GM23338 (cell line): ENCODE results near the gene SYNPO. TPM values are rescaled to one million over a fixed set of nuclear protein-coding genes. Genes with fewer than 3 reads are reported as not detected.

Experiments
- ATAC-seq: fragments of 200-7000 bp; cut with Tn5 transposase; 3 replicates; pipeline ENCODE4 v1.9.1; 2020
- DNase-seq: peaks from one replicate; pipeline ENCODE4 v3.0.0-alpha.2; 2015; ENCODE audit warnings: low spot score
- H2AFZ ChIP-seq: fragments of 200-600 bp; sonication (generic); 2 replicates; pipeline ENCODE4 v1.8.0; 2016; ENCODE audit warnings: antibody characterized with exemption, mild to moderate bottlenecking, moderate library complexity
- H3F3A ChIP-seq: fragments of 200-600 bp; sonication (generic); replicated peaks from 2 replicates; pipeline ENCODE4 v1.8.0; 2017; ENCODE audit warnings: antibody characterized with exemption, mixed run types, low read depth
- H3K27ac ChIP-seq: fragments of 200-600 bp; sonication (generic); 2 replicates; pipeline ENCODE4 v1.6.1; 2016; ENCODE audit warnings: low read depth
- H3K27me3 ChIP-seq: fragments of 200-600 bp; sonication (generic); 2 replicates; pipeline ENCODE4 v1.8.0; 2016; ENCODE audit warnings: mild to moderate bottlenecking, mixed run types, moderate library complexity; ENCODE audit not compliant: insufficient read depth
- H3K36me3 ChIP-seq: fragments of 200-600 bp; sonication (generic); 2 replicates; pipeline ENCODE4 v1.8.0; 2016; ENCODE audit warnings: mild to moderate bottlenecking; ENCODE audit not compliant: insufficient read depth
- H3K4me1 ChIP-seq: fragments of 200-600 bp; sonication (generic); 2 replicates; pipeline ENCODE4 v1.8.0; 2016; ENCODE audit warnings: mild to moderate bottlenecking, moderate library complexity; ENCODE audit not compliant: insufficient read depth
- H3K4me2 ChIP-seq: fragments of 200-600 bp; sonication (generic); 2 replicates; pipeline ENCODE4 v1.7.1; 2017; ENCODE audit warnings: mixed run types
- H3K4me3 ChIP-seq: fragments of 200-600 bp; sonication (generic); 2 replicates; pipeline ENCODE4 v1.6.1; 2016; ENCODE audit warnings: mixed run types
- H3K79me2 ChIP-seq: fragments of 200-600 bp; sonication (generic); replicated peaks from 2 replicates; pipeline ENCODE4 v1.8.0; 2017; ENCODE audit warnings: mild to moderate bottlenecking; ENCODE audit not compliant: insufficient read depth
- H3K9me2 ChIP-seq: fragments of 200-600 bp; sonication (generic); 2 replicates; pipeline ENCODE4 v1.8.0; 2017; ENCODE audit not compliant: insufficient read depth
- H4K20me1 ChIP-seq: fragments of 200-600 bp; sonication (generic); replicated peaks from 2 replicates; pipeline ENCODE4 v1.8.0; 2017; ENCODE audit warnings: mild to moderate bottlenecking; ENCODE audit not compliant: insufficient read depth
- H3K27ac Mint-ChIP-seq: 2 replicates; pipeline ENCODE4 v1.8.0; 2020; ENCODE audit warnings: inconsistent platforms, mild to moderate bottlenecking, moderate library complexity, mixed read lengths
- H3K27me3 Mint-ChIP-seq: 3 replicates; pipeline ENCODE4 v1.8.0; 2022; ENCODE audit warnings: low read depth, mild to moderate bottlenecking, moderate library complexity, mixed read lengths, inconsistent platforms; ENCODE audit not compliant: insufficient read depth, poor library complexity
- H3K36me3 Mint-ChIP-seq: 3 replicates; pipeline ENCODE4 v1.8.0; 2021; ENCODE audit warnings: low read depth, mild to moderate bottlenecking, inconsistent platforms, moderate library complexity, mixed read lengths
- H3K4me1 Mint-ChIP-seq: 3 replicates; pipeline ENCODE4 v1.8.0; 2020; ENCODE audit warnings: mild to moderate bottlenecking, inconsistent platforms, mixed read lengths
- H3K4me3 Mint-ChIP-seq: 3 replicates; pipeline ENCODE4 v1.8.0; 2021; ENCODE audit warnings: moderate library complexity, mild to moderate bottlenecking, inconsistent platforms, mixed read lengths
- H3K9me3 Mint-ChIP-seq: 3 replicates; pipeline ENCODE4 v1.8.0; 2020; ENCODE audit warnings: moderate library complexity, mild to moderate bottlenecking, inconsistent platforms, mixed read lengths
- CREB1 ChIP-seq: fragments of 250-450 bp; sonication (Bioruptor Pico); IDR thresholded peaks from 2 replicates; pipeline ENCODE4 v1.5.0; 2020; ENCODE audit warnings: low read depth, mild to moderate bottlenecking, moderate library complexity
- CTCF ChIP-seq, 2 experiments: fragments of 200-600 bp in 1 of 2; sonication (generic) in 1 of 2; conservative IDR thresholded peaks; 2 replicates each; pipeline versions ENCODE4 v1.5.1 to v1.6.1; 2016 to 2017; ENCODE audit warnings: antibody characterized with exemption in 2 of 2, low read depth in 2 of 2, mild to moderate bottlenecking in 2 of 2, moderate library complexity in 1 of 2
- ETS1 ChIP-seq: IDR thresholded peaks from 2 replicates; pipeline ENCODE4 v1.6.1; 2016; ENCODE audit warnings: antibody characterized with exemption
- EZH2 ChIP-seq: fragments of 200-600 bp; sonication (generic); IDR thresholded peaks from one replicate; pipeline ENCODE4 v1.8.0; 2017; ENCODE audit warnings: antibody characterized with exemption, mild to moderate bottlenecking, low read depth; ENCODE audit not compliant: unreplicated experiment
- EZH2phosphoT487 ChIP-seq: fragments of 200-600 bp; sonication (generic); IDR thresholded peaks from one replicate; pipeline ENCODE4 v1.8.1; 2018; ENCODE audit warnings: antibody characterized with exemption; ENCODE audit not compliant: unreplicated experiment
- JUNB ChIP-seq: IDR thresholded peaks from one replicate; pipeline ENCODE4 v1.6.1; 2016; ENCODE audit warnings: antibody characterized with exemption; ENCODE audit not compliant: unreplicated experiment
- NANOG ChIP-seq: IDR thresholded peaks from 2 replicates; pipeline ENCODE4 v1.6.1; 2016; ENCODE audit warnings: antibody characterized with exemption, borderline replicate concordance
- POLR2AphosphoS5 ChIP-seq: IDR thresholded peaks from 2 replicates; pipeline ENCODE4 v1.6.1; 2016; ENCODE audit warnings: antibody characterized with exemption, low read depth
- REST ChIP-seq: IDR thresholded peaks from one replicate; pipeline ENCODE4 v1.6.1; 2018; ENCODE audit warnings: antibody characterized with exemption; ENCODE audit not compliant: unreplicated experiment
- ZNF331 ChIP-seq: fragments of 250-450 bp; sonication (Bioruptor Pico); IDR thresholded peaks from 2 replicates; pipeline ENCODE4 v1.5.0; 2020; ENCODE audit warnings: low read depth, mild to moderate bottlenecking, moderate library complexity
- polyA plus RNA-seq: library from polyadenylated mRNA; unstranded; fragments of >200 nt; fragmentation: Nextera tagmentation; extraction: Ambion mirVana; gene quantifications from 2 replicates; pipeline ENCODE4 v1.2.1, GENCODE V29; 2016
- total RNA-seq: library from RNA; depleted of rRNA; stranded (reverse); fragments of >200 nt; shearing (Covaris generic); gene quantifications from 2 replicates; pipeline ENCODE4 v1.2.3, GENCODE V29; 2014

Gene SYNPO
- total and polyA plus RNA-seq, 2 experiments from 2014 or later: 0.16 to 1.3 TPM

GRCh38 chr5:150642991-150643710, 2.7 kb downstream of the SYNPO start (continued):
- no peak for TF ChIP-seq REST
- TF ChIP-seq JUNB: no peak
- no peak for TF ChIP-seq CTCF (conservative IDR thresholded peaks at IDR 0.05; ENCODE audit: low read depth in 2 of 2)
- TF ChIP-seq ETS1: no peak
- TF ChIP-seq EZH2: no peak
- no peak for TF ChIP-seq NANOG

GRCh38 chr5:150644058-150644457, 3.6 kb downstream of the SYNPO start:
- ATAC-seq (no peak), DNase-seq (no peak)
- Histone ChIP-seq H2AFZ (no peak overlapping the region), H3K27me3 (no peaks in the 10 kb centered on the region), H3K4me1 (no peaks in the 10 kb centered on the region; the same call in 1 of the 2 replicates), H3K79me2 (no peaks in the 10 kb centered on the region), H3K27ac (no peak overlapping the region), H3K9me2 (no peaks in the 10 kb centered on the region), H3K4me2 (no peak overlapping the region), H4K20me1 (no peaks in the 10 kb centered on the region), H3K36me3 (no peaks in the 10 kb centered on the region), H3F3A (no peaks in the 10 kb centered on the region), H3K4me3 (no peak overlapping the region)
- H3K27me3 Mint-ChIP-seq: peaks cover 4% of the 10 kb centered on the region
- H3K4me1 Mint-ChIP-seq: peaks cover 35% of the 10 kb centered on the region
- H3K27ac Mint-ChIP-seq: peak overlapping the region; percentile 45; the same call in 1 of the 2 replicates
- no peaks in the 10 kb centered on the region; the same call in 2 of the 3 replicates for H3K36me3 Mint-ChIP-seq
- no peaks in the 10 kb centered on the region for H3K9me3 Mint-ChIP-seq
- no peak overlapping the region for H3K4me3 Mint-ChIP-seq
- TF ChIP-seq ZNF331 (CRISPR knock-in tag) (no peak), EZH2phosphoT487 (no peak), REST (no peak), ETS1 (no peak), CREB1 (CRISPR knock-in tag) (no peak), POLR2AphosphoS5 (no peak)
